UCSD-AML1 (cell line): ENCODE measurements around the gene C16orf74.
A peak's percentile ranks its signal among the peaks of the same experiment; 100 is the strongest.

Source experiments
- DNase-seq: peaks from one replicate; lab custom pipeline; 2025; ENCODE audit not compliant: unreplicated experiment; lab: John Stamatoyannopoulos, UW

C16orf74 gene

GRCh38 chr16:85697431-85697830 lies 53.5 kb downstream of the C16orf74 start:
- DNase-seq, result no peak

- no peak for DNase-seq
Measured at GRCh38 chr16:85696781-85697180, 54.1 kb downstream of the C16orf74 start.

GRCh38 chr16:85695196-85696128 lies 55.4 kb downstream of the C16orf74 start:
- no peak for DNase-seq

GRCh38 chr16:85690469-85691064 lies 60.3 kb downstream of the C16orf74 start:
- no peak for DNase-seq

- DNase-seq, result no peak
Measured at GRCh38 chr16:85689950-85690320, 61.0 kb downstream of the C16orf74 start.

GRCh38 chr16:85689285-85689949 lies 61.5 kb downstream of the C16orf74 start:
- DNase-seq, result no peak

- DNase-seq, result peak; percentile 90
Measured at GRCh38 chr16:85688586-85689284, 62.2 kb downstream of the C16orf74 start, which contains the start of gene GINS2. TSS of gene GINS2 (minus strand) at chr16:85688954. CDS start at chr16:85688898, 56 bp downstream.

- no peak for DNase-seq
Measured at GRCh38 chr16:85687651-85688471, 63.0 kb downstream of the C16orf74 start.

GRCh38 chr16:85686912-85687591 lies 63.8 kb downstream of the C16orf74 start:
- DNase-seq, result no peak

GRCh38 chr16:85685251-85685650 lies 65.6 kb downstream of the C16orf74 start:
- DNase-seq, result no peak

GRCh38 chr16:85683363-85683762 lies 67.5 kb downstream of the C16orf74 start:
- no peak for DNase-seq

- DNase-seq, result no peak
Measured at GRCh38 chr16:85682516-85682915, 68.4 kb downstream of the C16orf74 start.

GRCh38 chr16:85681255-85681654 lies 69.6 kb downstream of the C16orf74 start:
- DNase-seq, result no peak

- DNase-seq, result no peak
Measured at GRCh38 chr16:85680352-85680944, 70.4 kb downstream of the C16orf74 start.

GRCh38 chr16:85679870-85680269 lies 71.0 kb downstream of the C16orf74 start:
- no peak for DNase-seq

GRCh38 chr16:85678821-85679220 lies 72.1 kb downstream of the C16orf74 start:
- DNase-seq, result no peak

- no peak for DNase-seq
Measured at GRCh38 chr16:85678016-85678415, 72.9 kb downstream of the C16orf74 start.

- DNase-seq, result no peak
Measured at GRCh38 chr16:85677383-85677967, 73.4 kb downstream of the C16orf74 start.

GRCh38 chr16:85676466-85676865 lies 74.4 kb downstream of the C16orf74 start:
- DNase-seq, result no peak
